Hematopoietic multipotent progenitor cell treated with erythropoietin and hydrocortisone succinate and interleukin-3 and kit ligand, for 4 days (in vitro differentiated cells): Measurements from ENCODE around the gene GLP2R.

Experiments
- DNase-seq: peaks from one replicate; pipeline ENCODE4 v3.0.0-alpha.2; 2015

GLP2R gene

DNA sequence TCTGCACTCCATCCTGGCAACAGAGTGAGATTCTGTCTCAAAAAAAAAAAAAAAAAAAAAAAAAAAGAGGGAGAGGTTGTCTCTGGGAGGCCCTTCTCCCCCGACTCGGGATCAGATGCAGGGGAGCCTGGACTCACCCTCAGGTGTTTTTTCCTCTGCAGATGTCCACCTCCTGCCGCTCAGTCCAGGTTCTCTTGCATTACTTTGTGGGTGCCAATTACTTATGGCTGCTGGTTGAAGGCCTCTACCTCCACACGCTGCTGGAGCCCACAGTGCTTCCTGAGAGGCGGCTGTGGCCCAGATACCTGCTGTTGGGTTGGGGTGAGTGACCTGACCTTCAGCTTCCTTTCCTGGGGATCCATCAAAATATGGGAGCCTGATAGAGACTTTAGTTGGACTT is 34.1 kb downstream of the GLP2R start:
- no peak for DNase-seq

GRCh38 chr17:9860851-9861250 is 35.1 kb downstream of the GLP2R start:
- no peak for DNase-seq

DNA sequence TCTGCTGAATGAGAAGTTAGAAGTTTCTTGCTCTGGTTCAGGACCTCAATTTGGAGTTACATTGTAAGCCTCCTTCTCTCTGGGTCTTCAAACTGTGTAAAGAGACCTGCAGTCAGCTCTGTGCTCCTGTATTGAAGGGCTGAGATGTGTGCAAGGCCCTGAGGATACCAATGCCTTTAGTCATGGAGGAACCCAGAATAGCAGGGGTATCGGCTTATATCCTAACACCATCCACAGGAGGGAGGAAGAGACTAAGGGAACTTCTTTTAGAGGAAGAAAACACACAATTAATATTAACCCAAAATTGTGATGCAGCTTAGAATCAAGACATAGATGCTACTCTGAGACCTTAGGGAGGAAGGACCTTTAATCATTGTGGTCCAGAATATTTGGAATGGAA is 36.5 kb downstream of the GLP2R start:
- DNase-seq: no peak

DNA sequence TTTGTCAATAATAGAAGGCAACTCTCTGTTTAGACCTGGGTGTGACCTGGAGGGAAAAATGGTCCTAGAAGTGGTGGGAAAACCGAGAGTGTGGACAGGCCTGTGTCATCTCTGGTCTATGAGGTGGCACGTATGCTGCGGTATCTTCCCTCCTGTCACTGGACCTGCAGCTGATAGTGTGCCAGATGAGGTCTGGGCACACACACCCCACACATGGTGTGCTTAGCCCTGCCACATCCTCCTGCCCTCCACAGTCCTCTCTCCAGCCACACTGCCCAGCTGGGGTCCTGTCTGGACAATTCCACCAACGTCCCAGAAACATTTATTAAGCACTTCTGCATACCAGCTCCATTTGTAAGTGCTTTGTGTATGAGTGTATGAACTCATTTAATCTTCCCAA is 37.2 kb downstream of the GLP2R start:
- DNase-seq: no peak

DNA sequence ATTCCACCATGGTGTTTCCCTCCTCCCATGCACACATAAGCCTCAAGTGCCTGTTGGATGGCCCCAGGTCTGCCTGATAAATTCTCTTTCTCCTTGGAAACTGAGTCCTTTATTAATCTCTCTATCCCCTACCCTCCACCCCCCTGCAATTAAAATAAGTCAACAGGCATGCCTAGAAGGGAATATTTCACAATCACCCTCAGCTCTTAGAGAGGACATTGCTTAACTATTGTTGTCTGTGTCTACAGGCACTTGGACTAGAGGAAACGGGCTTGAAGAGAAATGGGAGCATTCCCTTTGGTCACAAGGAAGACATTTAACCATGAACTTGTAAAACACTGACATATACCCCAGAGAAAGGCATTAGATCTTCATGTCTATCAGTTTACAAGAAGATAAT is 39.9 kb downstream of the GLP2R start:
- no peak for DNase-seq

GRCh38 chr17:9868552-9868951 is 42.8 kb downstream of the GLP2R start:
- no peak for DNase-seq

- DNase-seq: no peak
Measured at GRCh38 chr17:9872852-9873251, 47.1 kb downstream of the GLP2R start.

DNA sequence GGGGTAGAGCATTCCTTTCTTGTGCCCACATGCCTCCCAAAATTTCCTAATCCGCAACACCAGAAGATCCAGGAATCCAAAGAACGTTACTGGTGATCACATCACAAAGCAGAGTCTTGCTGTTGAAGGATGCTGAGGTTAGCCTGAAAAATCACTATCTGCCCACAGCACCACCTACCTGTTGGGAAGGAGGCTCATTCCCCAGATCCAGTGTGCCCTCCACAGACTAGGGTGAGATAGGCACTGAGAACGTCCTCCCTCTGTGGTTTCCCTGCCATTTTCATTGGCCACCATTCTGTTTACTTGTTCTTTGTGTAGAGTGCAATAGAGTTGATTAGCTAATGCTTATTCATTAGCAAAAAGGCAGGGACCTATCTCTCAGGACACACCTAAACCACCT is 49.0 kb downstream of the GLP2R start:
- DNase-seq: no peak

DNA sequence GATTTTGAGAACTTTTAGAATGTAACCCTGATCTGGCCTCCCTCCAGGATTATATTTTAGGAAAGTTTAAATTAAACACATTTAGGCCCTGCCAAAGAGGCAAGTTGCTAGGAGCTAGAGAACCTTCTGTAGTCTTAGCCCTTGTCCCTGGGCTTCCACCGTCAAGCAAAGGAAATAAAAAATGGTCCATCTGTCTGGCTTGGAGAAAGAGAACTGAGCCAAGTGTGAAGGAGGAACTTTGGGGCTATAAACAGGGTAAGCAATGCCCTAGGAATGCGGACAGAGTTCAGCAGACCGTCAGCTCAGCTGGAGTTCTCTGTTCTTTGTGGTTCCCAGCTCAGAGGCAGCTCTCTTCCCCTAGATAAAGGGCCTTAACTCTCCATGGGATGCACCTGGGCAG is 49.7 kb downstream of the GLP2R start:
- DNase-seq: no peak

GRCh38 chr17:9878356-9878755 is 52.6 kb downstream of the GLP2R start:
- DNase-seq: no peak

DNA sequence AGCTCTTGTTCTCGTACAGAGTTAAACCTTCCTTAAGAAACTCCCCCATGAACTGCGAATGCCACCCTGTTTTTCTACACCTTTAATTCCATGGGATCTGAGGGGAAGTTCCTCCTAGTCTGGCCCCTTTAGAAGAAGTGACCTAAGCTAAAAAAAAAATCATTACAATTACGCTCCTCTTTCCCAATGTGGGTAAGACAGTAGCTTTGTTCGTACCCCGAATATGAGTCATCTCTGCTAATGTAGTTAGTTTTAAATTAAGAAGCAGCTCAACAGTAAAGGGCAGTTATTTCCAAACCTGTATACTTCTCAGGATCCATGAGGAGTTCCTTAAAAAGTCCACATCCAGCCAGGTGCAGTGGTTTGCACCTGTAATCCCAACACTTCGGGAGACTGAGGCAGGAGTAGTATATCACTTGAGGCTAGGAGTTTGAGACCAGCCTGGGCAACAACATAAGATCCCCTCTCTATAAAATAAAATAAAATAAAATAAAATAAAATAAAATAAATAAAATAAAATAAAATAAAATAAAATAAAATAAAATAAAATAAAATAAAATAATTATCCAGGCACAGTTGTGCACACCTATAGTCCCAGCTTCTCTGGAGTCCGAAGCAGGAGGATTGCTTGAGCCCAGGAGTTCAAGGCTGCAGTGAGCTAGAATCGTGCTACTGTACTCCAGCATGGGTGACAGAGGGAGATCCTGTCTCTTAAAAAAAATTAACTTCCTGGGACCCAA is 53.2 kb downstream of the GLP2R start:
- no peak for DNase-seq

- DNase-seq: no peak
Measured at GRCh38 chr17:9880582-9880999, 54.9 kb downstream of the GLP2R start.

DNA sequence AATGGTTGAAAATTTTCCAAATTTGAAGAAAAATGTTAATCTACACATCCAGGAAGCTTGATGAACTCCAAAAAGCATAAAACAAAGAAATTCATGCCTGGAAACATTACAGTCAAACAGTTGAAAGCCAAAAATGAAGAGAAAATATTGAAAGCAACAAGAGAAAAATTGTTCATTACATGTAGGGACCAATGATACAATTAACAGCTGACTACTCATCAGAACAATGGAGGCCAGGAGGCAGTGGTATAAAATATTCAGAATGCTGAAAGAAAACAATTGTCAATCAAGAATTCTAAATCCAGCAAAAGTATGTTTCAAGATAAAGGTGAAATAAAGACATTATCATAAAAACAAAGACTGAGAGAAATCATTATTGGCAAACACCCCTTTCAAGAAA is 57.7 kb downstream of the GLP2R start:
- no peak for DNase-seq

- no peak for DNase-seq
Measured at GRCh38 chr17:9886141-9886930, 60.6 kb downstream of the GLP2R start.

GRCh38 chr17:9887508-9887907 is 61.8 kb downstream of the GLP2R start:
- no peak for DNase-seq

DNA sequence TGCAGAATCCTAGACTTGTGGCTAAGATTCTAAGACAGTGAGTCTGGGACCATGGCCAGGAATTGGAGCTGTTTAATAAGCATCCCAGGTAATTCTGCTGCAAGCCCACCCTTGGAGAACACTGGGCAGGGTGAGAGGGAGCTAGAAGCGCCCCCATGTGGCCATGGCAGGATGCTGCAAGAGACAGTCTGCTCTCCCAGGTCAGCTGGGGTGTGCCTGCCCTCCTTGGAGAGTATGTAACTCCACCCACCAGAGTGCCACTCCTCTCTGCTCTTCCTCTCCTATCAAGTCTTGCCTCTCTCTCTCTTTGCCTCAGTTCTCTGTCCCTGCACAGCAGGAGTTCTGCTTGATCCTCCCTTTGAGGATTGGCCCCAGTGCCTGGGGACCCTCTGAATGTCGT is 64.4 kb downstream of the GLP2R start:
- DNase-seq: peak; percentile 66

- DNase-seq: no peak
Measured at GRCh38 chr17:9893411-9894012, 67.8 kb downstream of the GLP2R start.

DNA sequence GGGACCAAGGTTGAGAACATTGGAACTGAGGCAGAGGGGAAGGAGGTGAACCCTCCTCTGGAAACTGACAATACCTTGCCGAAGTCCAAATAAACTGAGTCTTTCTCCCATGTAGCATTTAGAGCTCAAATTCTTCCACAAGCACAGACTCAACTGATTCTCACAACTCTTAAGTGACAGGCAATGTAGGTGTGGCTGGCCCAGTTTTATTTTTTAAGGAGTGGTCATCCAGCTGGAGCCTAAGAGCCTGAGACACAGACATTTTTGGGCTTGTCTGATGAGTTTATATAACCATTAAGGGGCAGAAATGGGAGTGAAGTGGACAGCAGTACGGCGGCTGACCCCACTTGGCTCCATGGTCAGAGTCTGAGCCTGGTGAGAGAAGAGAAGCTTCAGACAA is 68.5 kb downstream of the GLP2R start:
- DNase-seq: no peak

GRCh38 chr17:9895923-9896322 is 70.2 kb downstream of the GLP2R start:
- no peak for DNase-seq

DNA sequence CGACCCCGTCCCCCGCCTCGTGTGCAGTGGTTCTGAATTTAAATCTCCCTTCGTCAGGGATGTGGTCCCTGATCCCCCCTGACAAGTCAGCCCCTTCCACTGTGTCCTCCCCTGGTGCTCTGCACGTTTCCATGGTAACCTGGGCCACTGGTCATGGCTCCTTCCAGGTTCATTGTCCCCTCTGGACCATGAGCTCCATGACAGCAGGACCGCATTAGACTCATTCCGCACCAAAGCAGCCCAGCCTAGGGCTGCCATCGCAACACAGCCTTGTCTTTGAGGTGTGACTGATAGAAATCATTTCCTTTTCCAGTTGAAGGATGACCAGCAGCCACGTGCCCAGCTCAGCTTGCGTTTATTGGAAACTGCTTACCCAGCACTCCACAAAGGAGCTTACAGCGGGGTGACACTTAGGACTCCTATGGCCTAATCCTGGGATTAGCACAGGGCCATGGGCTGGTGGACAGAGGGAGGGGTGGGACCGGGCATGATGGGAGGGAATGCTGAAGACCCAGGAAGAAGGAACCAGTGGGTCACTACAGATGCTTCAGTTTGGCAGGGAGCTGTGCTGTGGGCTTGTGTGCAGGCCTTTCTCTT is 71.7 kb downstream of the GLP2R start:
- DNase-seq: no peak

DNA sequence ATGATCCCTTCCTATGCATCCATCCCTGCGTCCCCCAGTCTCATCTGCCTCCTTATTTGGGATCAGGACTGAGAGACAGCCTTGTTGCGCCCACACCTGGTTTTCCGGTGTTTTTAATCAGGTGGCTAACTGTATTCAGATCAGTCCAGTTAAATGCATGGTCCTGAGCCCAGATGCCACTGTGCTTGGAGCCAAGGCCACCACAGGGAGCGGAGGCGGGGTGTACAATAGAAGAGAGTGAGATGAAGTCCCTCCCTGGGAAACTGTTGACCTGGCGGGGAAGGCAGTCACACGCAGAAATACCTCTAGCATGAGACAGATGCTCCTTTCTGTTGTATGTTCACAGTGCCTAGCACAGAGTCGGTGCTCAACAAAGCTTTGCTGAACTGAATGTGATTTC is 73.1 kb downstream of the GLP2R start:
- DNase-seq: no peak

- no peak for DNase-seq
Measured at GRCh38 chr17:9899280-9900043, 73.7 kb downstream of the GLP2R start.

GRCh38 chr17:9900044-9900594 is 74.4 kb downstream of the GLP2R start:
- no peak for DNase-seq
